ENCODE data around the gene CST7. TPM values are rescaled to one million over a fixed set of nuclear protein-coding genes. Genes with fewer than 3 reads are reported as not detected.

The CST7 gene
- total RNA-seq: 10 to 100 TPM in 1 of 2 donors, 1 to 10 TPM in 1; 5.4 to 10.9 TPM

GRCh38 chr20:24948939-24949679 is at the start of gene CST7:
Gene CST7, plus strand, starts transcription at chr20:24949269. Its CDS starts 237 bp downstream, at chr20:24949506.
- no peak for TF ChIP-seq CTCF (IDR thresholded peaks at IDR 0.05)
- Histone ChIP-seq H3K36me3 (no peaks in the 10 kb centered on the region), H3K4me3 (peak within 1 kb of the TSS; percentile 46), H3K27me3 (replicated peaks; ENCODE audit: insufficient read depth) (no peaks in the 10 kb centered on the region), H3K9me3 (peaks cover 5% of the 10 kb centered on the region), H3K4me1 (ENCODE audit: control insufficient read depth in 1 of 2, low read depth in 2 of 2) (no peaks in the 10 kb centered on the region), H3K27ac (peak within 1 kb of the TSS in 1 of 2 donors; percentile 8)
- ATAC-seq (ENCODE audit: insufficient number of reproducible peaks, low FRiP score, low read depth) (no peak), DNase-seq (ENCODE audit: low spot score) (no peak)

- Histone ChIP-seq H3K4me1 (ENCODE audit: control insufficient read depth in 1 of 2, low read depth in 2 of 2) (no peaks in the 10 kb centered on the region), H3K27me3 (replicated peaks; ENCODE audit: insufficient read depth) (no peaks in the 10 kb centered on the region), H3K36me3 (no peaks in the 10 kb centered on the region), H3K9me3 (peaks cover 9% of the 10 kb centered on the region), H3K27ac (no peak overlapping the region), H3K4me3 (no peak overlapping the region)
- no peak for TF ChIP-seq CTCF (IDR thresholded peaks at IDR 0.05)
- ATAC-seq (ENCODE audit: insufficient number of reproducible peaks, low FRiP score, low read depth) (no peak), DNase-seq (ENCODE audit: low spot score) (no peak)
Observed at GRCh38 chr20:24906806-24907205, 42.3 kb upstream of the CST7 start.

- Histone ChIP-seq H3K36me3 (no peaks in the 10 kb centered on the region), H3K4me1 (ENCODE audit: control insufficient read depth in 1 of 2, low read depth in 2 of 2) (no peaks in the 10 kb centered on the region), H3K27me3 (replicated peaks; ENCODE audit: insufficient read depth) (no peaks in the 10 kb centered on the region), H3K9me3 (peaks cover 9% of the 10 kb centered on the region), H3K4me3 (no peak overlapping the region), H3K27ac (no peak overlapping the region)
- ATAC-seq (ENCODE audit: insufficient number of reproducible peaks, low FRiP score, low read depth) (no peak), DNase-seq (ENCODE audit: low spot score) (no peak)
- no peak for TF ChIP-seq CTCF (IDR thresholded peaks at IDR 0.05)
Observed at GRCh38 chr20:24908642-24909041, 40.4 kb upstream of the CST7 start.

GRCh38 chr20:24909086-24909780 is 39.8 kb upstream of the CST7 start:
- Histone ChIP-seq H3K27ac (no peak overlapping the region), H3K27me3 (replicated peaks; ENCODE audit: insufficient read depth) (no peaks in the 10 kb centered on the region), H3K4me3 (no peak overlapping the region), H3K4me1 (ENCODE audit: control insufficient read depth in 1 of 2, low read depth in 2 of 2) (no peaks in the 10 kb centered on the region), H3K36me3 (no peaks in the 10 kb centered on the region), H3K9me3 (peaks cover 9% of the 10 kb centered on the region)
- ATAC-seq (ENCODE audit: insufficient number of reproducible peaks, low FRiP score, low read depth) (no peak), DNase-seq (ENCODE audit: low spot score) (no peak)
- no peak for TF ChIP-seq CTCF (IDR thresholded peaks at IDR 0.05)

GRCh38 chr20:24909861-24910260 is 39.2 kb upstream of the CST7 start:
- Histone ChIP-seq H3K4me1 (ENCODE audit: control insufficient read depth in 1 of 2, low read depth in 2 of 2) (no peaks in the 10 kb centered on the region), H3K4me3 (no peak overlapping the region), H3K9me3 (peaks cover 9% of the 10 kb centered on the region), H3K27me3 (replicated peaks; ENCODE audit: insufficient read depth) (no peaks in the 10 kb centered on the region), H3K27ac (no peak overlapping the region), H3K36me3 (no peaks in the 10 kb centered on the region)
- DNase-seq (ENCODE audit: low spot score): no peak
- no peak for TF ChIP-seq CTCF (IDR thresholded peaks at IDR 0.05)
- no peak for ATAC-seq (ENCODE audit: insufficient number of reproducible peaks, low FRiP score, low read depth)
